HG03108 (cell line): ENCODE results near the gene AIG1.
A peak's percentile ranks its signal among the peaks of the same experiment; 100 is the strongest.

Experiments
- ATAC-seq: cut with Tn5 transposase; IDR thresholded peaks from one replicate; pipeline ENCODE4 v1.9.1; 2021; ENCODE audit warnings: moderate library complexity; ENCODE audit not compliant: unreplicated experiment

Gene AIG1

GRCh38 chr6:143261899-143262436 is 201.3 kb downstream of the AIG1 start:
- ATAC-seq, result no peak

- peak; percentile 67 for ATAC-seq
Observed at GRCh38 chr6:143262859-143263258, 202.2 kb downstream of the AIG1 start.

- ATAC-seq, result no peak
Observed at GRCh38 chr6:143264379-143264778, 203.7 kb downstream of the AIG1 start.

- no peak for ATAC-seq
Observed at GRCh38 chr6:143264986-143265764, 204.5 kb downstream of the AIG1 start.

- no peak for ATAC-seq
Observed at GRCh38 chr6:143267760-143268159, 207.1 kb downstream of the AIG1 start.

- no peak for ATAC-seq
Observed at GRCh38 chr6:143268439-143268838, 207.8 kb downstream of the AIG1 start.

GRCh38 chr6:143270026-143270425 is 209.3 kb downstream of the AIG1 start:
- ATAC-seq, result no peak

GRCh38 chr6:143271024-143271423 is 210.3 kb downstream of the AIG1 start:
- no peak for ATAC-seq

- ATAC-seq, result peak; percentile 95
Observed at GRCh38 chr6:143276436-143276835, 215.7 kb downstream of the AIG1 start.

- ATAC-seq, result no peak
Observed at GRCh38 chr6:143279385-143279784, 218.7 kb downstream of the AIG1 start.

- ATAC-seq, result no peak
Observed at GRCh38 chr6:143283887-143284645, 223.4 kb downstream of the AIG1 start.

GRCh38 chr6:143286251-143286795 is 225.6 kb downstream of the AIG1 start:
- ATAC-seq, result no peak

GRCh38 chr6:143288923-143289322 is 228.2 kb downstream of the AIG1 start:
- ATAC-seq, result no peak

GRCh38 chr6:143290206-143290605 is 229.5 kb downstream of the AIG1 start:
- no peak for ATAC-seq

GRCh38 chr6:143293523-143293922 is 232.8 kb downstream of the AIG1 start:
- no peak for ATAC-seq

GRCh38 chr6:143294265-143294860 is 233.7 kb downstream of the AIG1 start:
- no peak for ATAC-seq

- no peak for ATAC-seq
Observed at GRCh38 chr6:143295932-143296331, 235.2 kb downstream of the AIG1 start.

GRCh38 chr6:143298071-143298470 is 237.4 kb downstream of the AIG1 start:
- ATAC-seq, result no peak

- peak; percentile 69 for ATAC-seq
Observed at GRCh38 chr6:143299253-143300166, 238.8 kb downstream of the AIG1 start.

GRCh38 chr6:143301188-143301587 is 240.5 kb downstream of the AIG1 start:
- no peak for ATAC-seq
